Measurements from ENCODE around the gene UNG. TPM values are rescaled to one million over a fixed set of nuclear protein-coding genes. Genes with fewer than 3 reads are reported as not detected.

The UNG gene
- total and polyA plus RNA-seq, 4 donors: 11.8 to 17.8 (median 14.9) TPM

DNA sequence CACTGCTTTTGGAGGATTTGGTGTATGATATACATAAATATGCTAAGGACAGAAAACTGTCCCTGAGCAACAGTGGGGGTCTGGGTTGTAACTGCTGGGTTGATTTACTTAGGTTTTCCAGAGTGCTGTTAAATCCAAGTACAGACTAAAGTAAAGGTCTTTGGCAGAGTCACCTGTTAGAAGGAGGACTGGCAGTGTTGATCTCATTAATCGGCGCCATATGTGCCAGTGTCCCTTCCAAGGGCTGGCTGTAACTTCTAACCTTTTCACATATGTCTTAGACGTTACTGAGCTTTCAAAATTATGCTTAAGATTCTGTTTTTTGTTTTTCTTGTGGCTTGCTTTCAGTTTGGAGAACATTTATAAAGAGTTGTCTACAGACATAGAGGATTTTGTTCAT, 5.1 kb downstream of the UNG start:
- Histone ChIP-seq H3K27me3 (ENCODE audit: control insufficient read depth in 3 of 3, insufficient read depth in 3 of 3, low read length in 2 of 3) (no peaks in the 10 kb centered on the region), H3K27ac (ENCODE audit: low read depth in 1 of 2, low read length in 1 of 2) (no peak overlapping the region), H3K9me3 (ENCODE audit: control insufficient read depth in 4 of 4, insufficient read depth in 3 of 4, low read length in 3 of 4) (no peaks in the 10 kb centered on the region), H3K4me3 (no peak overlapping the region), H3K4me1 (ENCODE audit: control insufficient read depth in 5 of 5, insufficient read depth in 5 of 5, low read length in 5 of 5) (peaks cover 0 to 13% (median 3%) of the 10 kb centered on the region in 5 donors), H3K36me3 (ENCODE audit: control insufficient read depth in 4 of 4, insufficient read depth in 4 of 4, low read length in 4 of 4) (peaks cover 16 to 55% (median 32%) of the 10 kb centered on the region in 4 donors), H3K9ac (ENCODE audit: insufficient read depth in 1 of 2, low read length in 2 of 2) (no peak overlapping the region)
- TF ChIP-seq, protein P1, sequence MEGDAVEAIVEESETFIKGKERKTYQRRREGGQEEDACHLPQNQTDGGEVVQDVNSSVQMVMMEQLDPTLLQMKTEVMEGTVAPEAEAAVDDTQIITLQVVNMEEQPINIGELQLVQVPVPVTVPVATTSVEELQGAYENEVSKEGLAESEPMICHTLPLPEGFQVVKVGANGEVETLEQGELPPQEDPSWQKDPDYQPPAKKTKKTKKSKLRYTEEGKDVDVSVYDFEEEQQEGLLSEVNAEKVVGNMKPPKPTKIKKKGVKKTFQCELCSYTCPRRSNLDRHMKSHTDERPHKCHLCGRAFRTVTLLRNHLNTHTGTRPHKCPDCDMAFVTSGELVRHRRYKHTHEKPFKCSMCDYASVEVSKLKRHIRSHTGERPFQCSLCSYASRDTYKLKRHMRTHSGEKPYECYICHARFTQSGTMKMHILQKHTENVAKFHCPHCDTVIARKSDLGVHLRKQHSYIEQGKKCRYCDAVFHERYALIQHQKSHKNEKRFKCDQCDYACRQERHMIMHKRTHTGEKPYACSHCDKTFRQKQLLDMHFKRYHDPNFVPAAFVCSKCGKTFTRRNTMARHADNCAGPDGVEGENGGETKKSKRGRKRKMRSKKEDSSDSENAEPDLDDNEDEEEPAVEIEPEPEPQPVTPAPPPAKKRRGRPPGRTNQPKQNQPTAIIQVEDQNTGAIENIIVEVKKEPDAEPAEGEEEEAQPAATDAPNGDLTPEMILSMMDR (IDR thresholded peaks at IDR 0.05; ENCODE audit: control extremely low read depth, extremely low read depth): no peak
- WGBS, 2 donors: 91 to 92% methylated on average over 3 of the region's 3 CpGs
- no peak for ATAC-seq (ENCODE audit: insufficient read depth, low FRiP score)
- no peak for DNase-seq

DNA sequence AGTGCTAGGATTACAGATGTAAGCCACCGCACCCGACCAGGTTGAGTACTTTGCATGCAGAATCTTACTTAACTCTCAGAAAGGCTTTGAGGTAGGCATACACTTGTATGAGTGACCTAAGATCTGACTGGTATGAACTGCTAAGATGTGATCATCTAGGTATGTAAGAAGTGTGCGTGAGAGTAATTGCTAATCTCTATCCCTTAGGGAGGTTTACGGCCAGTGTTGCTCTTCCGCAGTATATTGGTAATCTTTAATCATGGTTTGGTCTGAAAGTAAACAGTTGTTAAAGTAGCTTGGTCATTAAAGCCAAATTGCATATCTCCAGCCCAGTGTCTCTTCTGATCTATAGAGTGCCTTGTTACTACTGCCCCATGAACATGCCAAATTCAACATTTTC, 7.8 kb downstream of the UNG start:
- ATAC-seq (ENCODE audit: insufficient read depth, low FRiP score) (no peak), DNase-seq (no peak)
- H3K4me3 ChIP-seq: no peak overlapping the region
- peaks cover 0 to 6% (median 3%) of the 10 kb centered on the region in 5 donors for H3K4me1 ChIP-seq (ENCODE audit: control insufficient read depth in 5 of 5, insufficient read depth in 5 of 5, low read length in 5 of 5)
- no peak overlapping the region for H3K9ac ChIP-seq (ENCODE audit: insufficient read depth in 1 of 2, low read length in 2 of 2)
- no peaks in the 10 kb centered on the region for H3K27me3 ChIP-seq (ENCODE audit: control insufficient read depth in 3 of 3, insufficient read depth in 3 of 3, low read length in 2 of 3)
- H3K27ac ChIP-seq (ENCODE audit: low read depth in 1 of 2, low read length in 1 of 2): no peak overlapping the region
- 96 to 98% methylated on average over 5 of the region's 5 CpGs for WGBS, 2 donors
- TF ChIP-seq, protein P1 (IDR thresholded peaks at IDR 0.05; ENCODE audit: control extremely low read depth, extremely low read depth): no peak
- no peaks in the 10 kb centered on the region for H3K9me3 ChIP-seq (ENCODE audit: control insufficient read depth in 4 of 4, insufficient read depth in 3 of 4, low read length in 3 of 4)
- H3K36me3 ChIP-seq (ENCODE audit: control insufficient read depth in 4 of 4, insufficient read depth in 4 of 4, low read length in 4 of 4): peaks cover 28 to 63% (median 30%) of the 10 kb centered on the region in 4 donors

DNA sequence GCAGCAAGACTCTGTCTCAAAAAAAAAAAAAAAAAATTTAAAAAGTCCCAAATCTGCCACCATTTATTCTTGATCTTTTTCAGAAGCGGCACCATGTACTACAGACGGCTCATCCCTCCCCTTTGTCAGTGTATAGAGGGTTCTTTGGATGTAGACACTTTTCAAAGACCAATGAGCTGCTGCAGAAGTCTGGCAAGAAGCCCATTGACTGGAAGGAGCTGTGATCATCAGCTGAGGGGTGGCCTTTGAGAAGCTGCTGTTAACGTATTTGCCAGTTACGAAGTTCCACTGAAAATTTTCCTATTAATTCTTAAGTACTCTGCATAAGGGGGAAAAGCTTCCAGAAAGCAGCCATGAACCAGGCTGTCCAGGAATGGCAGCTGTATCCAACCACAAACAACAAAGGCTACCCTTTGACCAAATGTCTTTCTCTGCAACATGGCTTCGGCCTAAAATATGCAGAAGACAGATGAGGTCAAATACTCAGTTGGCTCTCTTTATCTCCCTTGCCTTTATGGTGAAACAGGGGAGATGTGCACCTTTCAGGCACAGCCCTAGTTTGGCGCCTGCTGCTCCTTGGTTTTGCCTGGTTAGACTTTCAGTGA, 12.5 kb downstream of the UNG start:
- Histone ChIP-seq H3K9me3 (ENCODE audit: control insufficient read depth in 4 of 4, insufficient read depth in 3 of 4, low read length in 3 of 4) (no peaks in the 10 kb centered on the region), H3K36me3 (ENCODE audit: control insufficient read depth in 4 of 4, insufficient read depth in 4 of 4, low read length in 4 of 4) (peaks cover 13 to 27% (median 21%) of the 10 kb centered on the region in 4 donors), H3K4me3 (no peak overlapping the region), H3K9ac (ENCODE audit: insufficient read depth in 1 of 2, low read length in 2 of 2) (no peak overlapping the region), H3K4me1 (ENCODE audit: control insufficient read depth in 5 of 5, insufficient read depth in 5 of 5, low read length in 5 of 5) (peaks cover 2 to 23% (median 7%) of the 10 kb centered on the region in 5 donors), H3K27ac (ENCODE audit: low read depth in 1 of 2, low read length in 1 of 2) (peak overlapping the region; percentile 72 to 96), H3K27me3 (ENCODE audit: control insufficient read depth in 3 of 3, insufficient read depth in 3 of 3, low read length in 2 of 3) (no peaks in the 10 kb centered on the region)
- DNase-seq (peak; percentile 75 to 90 (median 86)), ATAC-seq (ENCODE audit: insufficient read depth, low FRiP score) (no peak)
- TF ChIP-seq, protein P1 (IDR thresholded peaks at IDR 0.05; ENCODE audit: control extremely low read depth, extremely low read depth): no peak
- WGBS, 2 donors: 86 to 92% methylated on average over 6 of the region's 6 CpGs
